Ammon's horn (tissue), 1 donor: ENCODE measurements around the gene SAA1.
"Not testable (repeated sequence)": the region's sequence is repeated elsewhere in the genome, so short reads cannot be mapped to it uniquely, and the experiment has no call there.

Experiments
- DNase-seq: peaks from one replicate; pipeline ENCODE4 v3.0.0-alpha.2; 2016; ENCODE audit warnings: low spot score

SAA1 gene

DNA sequence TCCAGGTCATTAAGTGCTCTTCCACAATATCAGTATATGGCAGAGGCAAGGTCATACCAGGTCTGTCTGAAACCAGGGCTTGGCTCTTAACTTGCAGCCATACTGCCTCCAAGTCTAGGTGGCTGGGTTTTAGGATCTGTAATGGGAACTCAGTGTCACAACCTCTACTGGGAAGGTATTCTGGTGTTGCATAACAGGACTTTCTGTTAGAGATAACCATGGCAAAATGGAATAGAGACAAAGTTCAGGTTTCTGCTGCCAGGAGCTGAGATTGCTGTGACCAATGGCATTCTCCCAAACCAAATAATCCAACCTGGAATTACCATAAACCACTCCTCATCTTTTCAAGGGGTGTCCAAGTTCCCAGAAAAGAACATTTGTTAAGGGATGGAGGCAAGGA lies 6.8 kb upstream of the SAA1 start:
- no peak for DNase-seq

DNA sequence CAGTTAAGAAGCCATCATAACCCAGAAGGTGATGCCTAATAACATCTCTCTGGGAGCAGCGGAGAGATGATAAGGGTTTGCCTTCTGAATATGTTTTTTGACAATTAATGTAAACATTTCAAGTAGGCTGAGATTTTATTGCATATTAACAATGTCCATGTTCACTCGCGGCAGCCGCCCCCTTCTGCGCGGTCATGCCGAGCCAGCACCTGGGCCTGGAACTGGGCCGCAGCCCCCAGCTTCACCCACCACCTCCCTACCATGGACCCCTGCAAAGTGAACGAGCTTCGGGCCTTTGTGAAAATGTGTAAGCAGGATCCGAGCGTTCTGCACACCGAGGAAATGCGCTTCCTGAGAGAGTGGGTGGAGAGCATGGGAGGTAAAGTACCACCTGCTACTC lies 4.3 kb upstream of the SAA1 start:
- no peak for DNase-seq

DNA sequence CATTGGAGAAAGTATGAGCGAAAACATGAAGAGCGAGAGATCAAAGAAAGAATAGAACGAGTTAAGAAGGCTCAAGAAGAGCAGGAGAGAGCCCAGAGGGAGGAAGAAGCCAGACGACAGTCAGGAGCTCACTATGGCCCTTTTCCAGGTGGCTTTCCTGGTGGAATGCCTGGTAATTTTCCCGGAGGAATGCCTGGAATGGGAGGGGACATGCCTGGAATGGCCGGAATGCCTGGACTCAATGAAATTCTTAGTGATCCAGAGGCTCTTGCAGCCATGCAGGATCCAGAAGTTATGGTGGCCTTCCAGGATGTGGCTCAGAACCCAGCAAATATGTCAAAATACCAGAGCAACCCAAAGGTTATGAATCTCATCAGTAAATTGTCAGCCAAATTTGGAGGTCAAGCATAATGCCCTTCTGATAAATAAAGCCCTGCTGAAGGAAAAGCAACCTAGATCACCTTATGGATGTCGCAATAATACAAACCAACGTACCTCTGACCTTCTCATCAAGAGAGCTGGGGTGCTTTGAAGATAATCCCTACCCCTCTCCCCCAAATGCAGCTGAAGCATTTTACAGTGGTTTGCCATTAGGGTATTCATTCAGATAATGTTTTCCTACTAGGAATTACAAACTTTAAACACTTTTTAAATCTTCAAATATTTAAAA lies 3.2 kb upstream of the SAA1 start:
- not testable (repeated sequence) for DNase-seq

DNA sequence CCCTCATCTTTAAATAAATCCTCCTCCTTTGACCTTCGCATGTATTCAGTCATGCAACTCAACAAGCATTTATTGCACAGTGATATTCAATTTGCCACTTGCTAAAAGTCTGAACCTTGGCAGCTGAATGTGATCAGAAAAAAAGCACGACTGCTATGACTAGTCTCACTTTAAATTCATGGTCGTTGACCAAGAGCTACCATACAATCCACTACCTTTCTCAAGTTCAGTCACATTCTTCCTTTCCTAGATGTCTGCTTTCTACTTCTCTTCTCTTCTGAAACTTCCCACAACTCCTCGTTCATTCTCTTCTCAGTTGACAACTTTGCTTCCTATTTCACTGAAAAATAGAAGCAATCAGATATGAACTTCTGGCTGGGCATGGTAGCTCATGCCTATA lies 2.0 kb upstream of the SAA1 start:
- DNase-seq = no peak

DNA sequence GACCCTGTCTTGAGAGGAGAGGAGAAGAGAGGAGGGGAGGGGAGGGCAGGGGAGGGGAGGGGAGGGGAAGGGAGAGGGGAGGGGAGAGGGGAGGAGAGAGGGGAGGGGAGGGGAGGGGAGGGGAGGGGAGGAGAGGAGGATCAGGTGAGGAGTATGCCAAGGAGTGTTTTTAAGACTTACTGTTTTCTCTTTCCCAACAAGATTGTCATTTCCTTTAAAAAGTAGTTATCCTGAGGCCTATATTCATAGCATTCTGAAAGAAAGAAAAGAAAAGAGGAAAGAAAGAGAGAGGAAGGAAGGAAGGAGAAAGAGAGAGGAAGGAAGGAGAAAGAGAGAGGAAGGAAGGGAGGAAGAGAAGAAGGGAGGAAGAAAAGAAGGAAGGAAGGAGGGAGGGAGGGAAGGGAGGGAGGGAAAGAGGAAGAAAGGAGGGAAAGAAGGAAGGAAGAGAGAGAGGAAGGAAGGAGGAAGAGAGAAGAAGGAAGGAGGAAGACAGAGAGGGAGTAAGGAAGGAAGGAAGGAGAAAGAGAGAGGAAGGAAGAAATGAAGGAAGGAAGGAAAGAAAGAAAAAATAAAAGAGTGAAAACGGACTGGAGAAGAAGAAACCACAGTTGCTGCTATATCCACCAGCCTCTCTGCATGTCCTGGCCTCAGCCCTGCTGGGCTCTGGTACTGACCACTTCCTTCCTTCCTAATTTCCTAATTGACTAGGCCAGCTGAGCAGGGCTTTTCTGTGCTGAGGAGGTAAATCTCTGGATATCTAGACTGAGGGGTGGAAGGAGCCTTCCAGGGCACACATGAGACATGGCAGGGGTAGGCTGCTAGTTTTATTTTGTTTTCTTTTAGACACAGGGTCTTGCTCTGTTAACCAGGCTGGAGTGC lies 1.1 kb upstream of the SAA1 start:
- no peak for DNase-seq

DNA sequence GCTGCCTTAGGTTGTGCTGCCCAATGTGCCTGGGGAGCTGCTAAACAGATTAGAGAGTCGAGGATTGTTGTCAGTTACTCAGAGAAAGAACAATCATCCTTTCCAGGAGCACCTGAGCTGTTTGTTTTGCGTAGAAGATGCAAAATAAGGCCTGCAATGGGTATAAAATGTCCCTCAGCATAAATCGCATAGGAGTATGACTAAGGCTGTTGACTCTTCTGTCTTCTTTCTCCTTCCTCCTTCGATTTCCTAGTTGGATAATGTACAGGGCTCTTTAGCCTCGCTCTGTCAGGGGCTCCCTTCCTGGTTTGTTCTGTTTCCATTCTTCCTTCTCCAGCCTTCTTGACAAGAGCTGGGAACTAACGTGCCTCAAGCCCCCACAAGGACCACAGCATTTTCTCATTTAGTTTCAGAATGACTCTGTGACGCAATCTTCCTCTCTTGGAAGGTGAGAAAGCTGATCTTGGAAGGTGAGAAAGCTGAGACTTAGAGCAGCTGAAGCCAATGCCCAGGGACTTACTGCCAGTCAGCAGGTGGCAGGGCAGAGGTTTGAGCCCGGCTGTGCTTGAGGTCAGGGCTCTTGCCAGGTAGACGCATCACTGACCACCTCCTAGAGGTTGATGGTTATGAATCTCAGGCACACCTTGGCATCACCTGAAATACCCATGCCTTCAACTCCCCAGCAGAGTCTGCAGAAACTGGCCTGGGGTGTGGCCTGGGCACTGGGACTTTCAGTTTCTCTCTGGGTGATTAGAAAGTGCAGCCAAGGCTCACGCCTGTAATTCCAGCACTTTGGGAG lies 1.5 kb downstream of the SAA1 start:
- not testable (repeated sequence) for DNase-seq

DNA sequence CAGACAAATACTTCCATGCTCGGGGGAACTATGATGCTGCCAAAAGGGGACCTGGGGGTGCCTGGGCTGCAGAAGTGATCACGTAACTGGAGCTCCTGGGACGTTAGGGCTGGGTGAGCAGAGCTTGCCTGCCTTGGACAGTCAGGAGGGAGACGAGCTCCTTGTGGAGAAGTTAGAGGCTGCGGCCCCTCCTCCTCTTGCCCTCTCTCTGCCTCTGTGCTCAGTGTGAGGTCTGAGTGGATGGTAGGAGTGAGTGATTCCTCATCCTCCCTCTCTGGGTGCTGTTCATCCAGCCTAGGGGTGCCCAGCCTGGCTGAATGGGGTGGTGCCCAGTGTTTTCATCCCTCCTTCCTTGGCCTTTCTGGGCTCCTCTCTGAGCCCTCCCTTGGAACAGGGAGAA lies 3.2 kb downstream of the SAA1 start:
- DNase-seq = not testable (repeated sequence)

DNA sequence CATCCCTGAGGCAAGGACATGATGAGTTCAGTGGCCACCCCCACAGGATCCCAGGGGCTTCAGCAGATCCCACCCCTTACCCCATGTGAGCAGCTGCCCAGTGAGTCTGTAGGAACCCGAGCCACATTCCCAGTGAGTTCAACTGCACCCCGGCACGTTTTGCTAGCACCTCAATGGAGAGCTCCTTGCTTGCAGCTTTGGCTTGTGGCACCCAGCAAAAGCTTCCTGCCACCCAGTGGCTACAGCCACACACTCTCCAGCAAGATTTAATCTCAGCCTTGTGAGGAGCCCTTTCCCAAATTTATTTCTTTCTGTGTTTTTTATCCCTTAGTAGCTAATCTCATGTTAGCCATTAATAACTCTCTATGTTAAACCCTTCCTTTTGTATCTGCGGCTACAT lies 4.0 kb downstream of the SAA1 start:
- no peak for DNase-seq

DNA sequence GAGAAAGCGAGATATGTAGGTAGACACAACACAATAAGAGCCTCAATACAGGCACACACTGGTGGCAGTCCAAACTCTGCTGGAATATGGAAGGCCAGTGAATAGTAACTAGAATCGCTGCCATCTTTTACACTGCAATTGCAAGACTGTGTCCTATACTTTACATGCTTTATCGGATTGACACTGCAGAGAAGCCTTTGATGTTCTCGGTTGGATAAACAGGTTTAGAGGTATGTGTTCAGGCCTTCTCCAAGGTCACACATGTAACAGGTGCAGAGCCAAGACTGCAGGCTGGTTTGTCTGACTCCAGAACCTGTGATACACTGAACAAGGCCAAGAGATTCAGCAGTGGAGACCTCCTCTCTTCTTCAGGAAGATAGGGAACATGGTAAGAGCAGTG lies 5.1 kb downstream of the SAA1 start:
- no peak for DNase-seq

DNA sequence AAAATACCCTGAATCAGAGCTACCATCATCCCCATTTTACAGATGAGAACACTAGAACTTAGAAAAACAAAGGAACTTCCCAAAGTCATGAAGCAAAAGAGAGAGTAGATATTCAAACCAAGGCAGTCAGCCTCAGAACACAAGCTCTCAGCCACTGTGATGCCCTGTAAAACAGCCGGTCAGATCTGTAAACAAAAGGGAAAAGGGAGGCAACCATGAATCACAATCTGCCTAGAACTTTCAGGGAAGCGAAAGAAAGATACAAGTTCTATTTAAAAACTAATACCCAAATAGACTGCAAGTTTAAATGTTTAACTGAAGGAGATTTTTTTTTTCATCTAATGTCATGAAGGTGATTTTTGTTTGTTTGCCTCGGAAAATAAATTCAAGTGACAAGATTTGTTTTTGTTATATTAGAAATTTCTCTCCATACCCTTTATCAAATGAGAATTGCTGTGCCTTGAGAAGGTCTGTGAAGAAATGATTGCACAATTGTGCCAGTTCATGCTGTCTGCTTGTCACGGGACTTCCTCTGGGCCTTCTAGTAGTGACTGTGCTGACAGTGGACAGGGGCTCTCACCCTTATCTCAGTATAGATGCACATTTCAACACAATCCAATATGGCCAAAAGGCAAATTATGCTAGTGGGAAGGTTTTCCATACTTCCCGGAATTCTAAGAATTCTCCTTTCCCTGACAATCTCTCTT lies 11.7 kb downstream of the SAA1 start:
- peak; percentile 47 for DNase-seq

DNA sequence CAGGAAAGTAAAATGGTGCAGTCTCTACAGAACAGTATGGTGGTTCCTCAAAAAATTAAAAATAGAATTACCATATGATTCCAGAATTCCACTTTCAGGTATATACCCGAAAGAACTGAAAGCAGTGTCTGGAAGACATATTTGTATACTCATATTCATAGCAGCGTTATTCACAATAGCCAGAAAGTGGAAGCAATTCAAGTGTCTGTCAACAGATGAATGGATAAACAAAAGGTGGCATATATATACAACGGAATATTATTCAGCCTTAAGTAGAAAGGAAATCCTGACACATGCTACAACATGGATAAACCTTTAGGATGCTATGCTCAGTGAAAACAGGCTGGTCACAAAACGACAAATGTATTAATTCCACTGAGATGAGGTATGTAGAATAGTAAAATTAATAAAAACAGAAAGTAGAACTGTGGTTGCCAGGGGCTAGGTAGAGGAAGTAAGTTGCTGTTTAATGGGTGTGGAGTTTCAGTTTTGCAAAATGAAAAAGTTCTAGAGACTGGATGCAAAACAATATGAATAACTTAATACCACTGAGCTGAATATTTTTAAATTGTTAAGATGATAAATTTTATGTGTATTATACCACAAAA lies 14.5 kb downstream of the SAA1 start:
- DNase-seq = no peak

DNA sequence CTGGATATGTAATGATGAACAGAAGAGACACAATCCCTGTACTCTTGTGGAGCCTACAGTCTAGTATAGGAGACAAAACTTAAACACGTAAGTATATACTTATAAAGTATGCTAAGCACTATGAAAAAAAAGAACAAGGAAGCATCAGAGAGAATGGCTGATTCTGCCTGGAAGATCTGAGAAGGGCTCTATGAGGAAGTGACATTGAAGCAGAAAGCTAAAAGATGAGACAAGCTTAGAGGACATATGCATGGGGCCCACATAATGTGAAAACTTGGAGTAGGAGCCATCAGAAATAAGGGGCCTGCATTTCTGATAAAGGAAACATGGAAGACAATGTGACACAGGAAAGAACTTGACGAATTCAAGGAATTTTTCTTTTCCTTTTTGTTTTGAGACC lies 16.6 kb downstream of the SAA1 start:
- no peak for DNase-seq

DNA sequence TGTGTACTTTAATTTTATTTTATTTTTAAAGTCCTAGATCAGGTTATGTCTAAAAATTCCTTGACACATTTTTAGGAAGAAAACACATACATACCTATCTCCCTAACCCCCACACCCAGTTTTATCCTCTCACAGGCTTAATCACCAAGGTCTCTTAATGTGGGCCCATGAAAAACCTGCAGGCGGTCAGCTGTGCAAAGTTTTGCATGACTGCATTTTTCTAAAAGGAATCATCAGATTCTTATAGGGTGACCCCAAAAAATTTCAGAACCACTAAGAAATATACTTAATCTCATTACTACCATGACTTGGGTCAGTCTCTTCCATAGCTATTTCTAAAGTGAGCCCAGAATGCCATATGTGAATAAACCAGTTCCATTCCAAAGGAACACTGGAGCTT lies 19.8 kb downstream of the SAA1 start:
- DNase-seq = no peak

DNA sequence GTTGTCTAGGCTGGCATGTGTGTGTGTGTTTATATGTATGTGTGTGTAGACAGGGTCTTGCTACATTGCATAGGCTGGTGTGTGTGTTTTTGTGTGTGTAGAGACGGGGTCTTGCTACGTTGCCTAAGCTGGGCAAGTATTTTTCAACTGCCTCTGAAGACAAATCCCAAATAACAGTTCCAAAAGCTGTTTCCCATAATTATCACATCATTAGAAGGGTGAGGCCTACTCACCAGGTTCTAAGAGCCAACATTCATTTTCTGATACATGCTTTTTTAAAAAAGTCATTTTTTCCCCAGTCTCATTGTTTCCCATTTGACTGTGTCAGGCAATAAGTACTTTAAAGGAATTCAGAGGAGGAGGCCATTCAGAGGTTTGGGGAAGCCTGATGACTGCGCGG lies 22.8 kb downstream of the SAA1 start:
- DNase-seq = no peak

DNA sequence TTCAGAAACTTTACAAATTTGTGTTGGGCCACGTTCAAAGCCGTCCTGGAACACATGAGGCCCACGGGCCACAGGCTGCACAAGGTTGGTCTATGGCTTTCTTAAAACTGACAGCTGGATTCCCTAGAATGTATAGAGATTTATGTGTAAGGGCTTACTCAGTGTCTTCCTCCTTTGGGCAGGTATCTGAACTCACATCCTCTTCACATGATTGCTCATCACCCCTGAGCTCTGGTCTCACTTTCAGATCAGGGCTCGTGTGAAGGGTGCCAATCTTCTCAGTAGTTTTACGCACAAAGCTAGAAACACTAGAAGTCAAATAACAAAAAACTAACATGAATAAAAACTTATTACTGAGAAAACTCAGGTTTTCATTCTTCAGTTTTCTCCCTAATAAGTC lies 28.8 kb downstream of the SAA1 start:
- no peak for DNase-seq

DNA sequence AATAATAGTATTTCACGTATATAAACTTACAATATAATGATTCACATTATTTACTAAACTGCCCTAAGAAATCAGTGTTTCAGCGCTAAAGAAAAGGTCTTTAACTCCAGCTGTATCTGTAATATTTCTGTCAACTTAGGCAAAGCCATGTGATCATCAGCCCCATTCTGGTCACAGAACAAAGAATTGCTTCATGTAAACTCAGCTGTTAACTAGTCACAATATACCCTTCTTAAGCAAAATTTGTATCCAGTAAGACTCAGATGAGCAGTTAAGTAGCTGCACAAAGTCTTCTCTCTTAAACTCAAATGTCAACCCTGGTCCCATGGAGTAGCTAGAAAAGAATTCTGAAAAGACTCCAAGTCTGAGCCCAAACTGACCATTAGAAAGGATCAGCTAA lies 29.3 kb downstream of the SAA1 start:
- DNase-seq = no peak

DNA sequence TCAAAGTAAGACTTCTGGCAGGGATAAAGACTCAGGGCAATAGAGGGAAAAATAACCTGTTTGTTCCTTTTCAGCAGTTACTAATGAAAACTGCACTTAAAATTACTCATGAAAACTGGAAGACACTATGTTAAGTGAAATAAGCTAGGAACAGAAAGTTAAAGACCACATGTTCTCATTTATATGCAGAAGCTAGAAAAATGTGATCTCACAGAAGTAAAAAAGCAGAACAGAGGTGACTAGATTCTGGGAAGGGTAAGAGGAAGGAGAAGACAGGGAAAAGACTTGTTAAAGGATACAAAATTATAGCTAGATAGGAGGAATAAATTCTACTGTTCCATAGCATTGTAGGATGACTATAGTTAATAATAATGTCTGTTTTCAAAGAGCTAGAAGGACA lies 33.7 kb downstream of the SAA1 start:
- no peak for DNase-seq

DNA sequence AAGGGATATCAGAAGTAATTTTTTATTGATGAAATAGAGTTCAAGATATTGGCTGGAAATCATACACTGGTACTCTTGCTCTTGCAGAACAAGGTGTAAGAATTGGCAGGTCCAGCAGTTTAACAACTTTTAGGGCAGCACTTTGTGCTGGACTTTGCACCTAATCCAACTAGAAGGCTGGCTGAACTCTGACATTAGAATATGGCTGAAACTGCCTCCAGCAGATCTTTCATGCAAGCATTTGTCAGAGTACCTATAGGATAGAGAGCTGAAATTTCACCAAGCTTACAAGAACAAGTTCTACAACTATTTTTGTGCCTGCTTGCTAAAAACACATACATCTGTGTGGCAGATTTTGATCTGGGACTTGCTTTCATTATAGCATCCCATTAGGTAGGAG lies 38.7 kb downstream of the SAA1 start:
- DNase-seq = no peak

DNA sequence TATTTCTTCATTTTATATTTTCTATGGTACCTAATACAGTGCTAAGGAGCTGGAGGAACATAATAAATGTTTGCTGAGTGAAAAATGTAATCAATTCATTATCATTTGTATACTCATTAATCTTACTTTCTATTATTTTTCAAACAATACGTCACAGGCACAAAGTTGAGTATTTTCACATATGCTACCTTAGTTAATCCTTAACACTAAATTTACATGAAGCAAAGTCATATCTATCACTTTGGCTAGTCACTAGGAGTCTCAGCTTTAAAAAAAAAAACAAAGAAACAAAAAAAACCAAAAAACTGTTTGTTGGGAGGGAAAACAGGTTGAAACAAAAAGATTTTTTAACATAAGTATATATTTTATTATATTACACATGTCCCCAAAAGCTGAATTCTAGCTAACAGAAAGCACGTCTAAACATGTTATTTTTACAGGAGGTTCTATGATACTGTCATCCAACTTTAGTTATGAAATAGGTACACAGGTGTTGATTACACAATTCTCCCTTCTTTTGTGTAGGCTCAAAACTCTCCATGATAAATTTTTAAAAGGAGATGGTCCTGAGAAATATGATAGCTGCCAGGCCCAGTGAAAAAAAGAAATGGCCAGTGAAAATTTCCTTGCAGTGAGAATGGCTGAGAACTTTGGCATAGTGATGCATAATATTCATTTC lies 41.5 kb downstream of the SAA1 start:
- no peak for DNase-seq

DNA sequence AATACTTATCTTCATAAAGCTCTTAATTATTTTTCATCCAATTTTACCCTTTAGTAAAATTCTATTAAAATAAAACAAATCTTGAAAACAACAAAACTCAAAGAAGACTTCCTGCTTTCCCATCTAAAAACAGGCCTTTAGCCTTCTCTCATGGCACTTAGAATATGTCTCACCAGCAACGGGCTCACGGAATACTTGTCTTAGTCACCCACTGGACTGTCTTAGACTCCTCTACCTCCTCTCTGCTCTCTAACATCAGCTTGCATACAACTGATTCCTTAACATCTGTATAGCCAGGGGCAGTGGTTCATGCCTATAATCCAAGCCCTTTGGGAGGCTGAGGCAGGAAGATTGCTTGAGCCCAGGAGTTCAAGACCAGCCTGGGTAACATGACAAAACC lies 42.2 kb downstream of the SAA1 start:
- DNase-seq = no peak

DNA sequence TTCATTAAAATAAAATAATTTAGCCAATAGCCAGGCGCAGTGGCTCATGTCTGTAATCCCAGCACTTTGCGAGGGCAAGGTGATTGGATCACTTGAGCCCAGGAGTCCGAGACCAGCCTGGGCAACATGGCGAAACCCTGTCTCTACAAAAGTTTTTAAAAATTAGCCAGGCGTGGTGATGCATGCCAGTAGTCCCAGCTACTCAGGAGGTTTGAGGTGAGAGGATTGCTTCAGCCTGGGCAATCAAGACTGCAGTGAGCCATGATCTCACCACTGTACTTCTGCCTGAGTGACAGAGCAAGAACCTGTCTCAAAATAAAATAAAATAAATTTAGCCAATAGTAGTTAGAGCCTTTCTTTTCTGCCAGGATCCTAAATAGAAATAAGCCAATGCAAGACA lies 43.6 kb downstream of the SAA1 start:
- DNase-seq = no peak
